B cell (primary cell): ENCODE measurements around the gene TRIM24.

Source experiments
- EZH2 ChIP-seq: IDR thresholded peaks from 2 replicates; pipeline ENCODE4 v1.6.1; 2012; ENCODE audit warnings: borderline replicate concordance, low read depth, mild to moderate bottlenecking, moderate library complexity, low read length; ENCODE audit not compliant: insufficient read depth, poor library complexity, severe bottlenecking
- TF ChIP-seq, protein P1 (sequence below): fragments of 200-600 bp; IDR thresholded peaks from one replicate; pipeline ENCODE4 v1.8.0; 2022; ENCODE audit warnings: antibody characterized with exemption, mild to moderate bottlenecking

DNA sequence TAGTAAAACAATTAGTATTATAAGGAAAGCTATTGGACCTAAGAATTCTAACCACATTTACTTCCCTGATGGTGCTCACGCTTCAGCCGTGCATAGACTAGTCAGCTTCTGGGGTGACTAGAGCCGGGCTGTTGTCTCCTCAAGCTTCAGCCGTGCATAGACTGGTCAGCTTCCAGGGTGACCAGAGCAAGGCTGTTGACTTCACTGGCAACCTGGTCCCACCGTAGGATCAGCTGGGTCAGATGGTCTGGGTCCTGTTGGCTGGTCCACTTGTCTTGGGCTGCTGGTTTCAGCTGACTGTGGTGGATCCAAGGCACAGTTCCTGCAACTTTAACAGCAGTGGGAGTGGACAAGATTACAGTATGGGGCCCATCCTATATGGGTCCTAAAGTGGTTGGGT, 99.4 kb downstream of the TRIM24 start:
- no peak for TF ChIP-seq EZH2
- TF ChIP-seq, protein P1, sequence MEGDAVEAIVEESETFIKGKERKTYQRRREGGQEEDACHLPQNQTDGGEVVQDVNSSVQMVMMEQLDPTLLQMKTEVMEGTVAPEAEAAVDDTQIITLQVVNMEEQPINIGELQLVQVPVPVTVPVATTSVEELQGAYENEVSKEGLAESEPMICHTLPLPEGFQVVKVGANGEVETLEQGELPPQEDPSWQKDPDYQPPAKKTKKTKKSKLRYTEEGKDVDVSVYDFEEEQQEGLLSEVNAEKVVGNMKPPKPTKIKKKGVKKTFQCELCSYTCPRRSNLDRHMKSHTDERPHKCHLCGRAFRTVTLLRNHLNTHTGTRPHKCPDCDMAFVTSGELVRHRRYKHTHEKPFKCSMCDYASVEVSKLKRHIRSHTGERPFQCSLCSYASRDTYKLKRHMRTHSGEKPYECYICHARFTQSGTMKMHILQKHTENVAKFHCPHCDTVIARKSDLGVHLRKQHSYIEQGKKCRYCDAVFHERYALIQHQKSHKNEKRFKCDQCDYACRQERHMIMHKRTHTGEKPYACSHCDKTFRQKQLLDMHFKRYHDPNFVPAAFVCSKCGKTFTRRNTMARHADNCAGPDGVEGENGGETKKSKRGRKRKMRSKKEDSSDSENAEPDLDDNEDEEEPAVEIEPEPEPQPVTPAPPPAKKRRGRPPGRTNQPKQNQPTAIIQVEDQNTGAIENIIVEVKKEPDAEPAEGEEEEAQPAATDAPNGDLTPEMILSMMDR: no peak
